KMS-11 (cell line): ENCODE results near the gene EZR.

Experiments
- H2AFZ ChIP-seq: fragments of 200-600 bp; sonication (generic); 2 replicates; pipeline ENCODE4 v1.6.1; 2016; ENCODE audit warnings: antibody characterized with exemption, mixed run types, low read depth
- H3K27ac ChIP-seq: fragments of 200-600 bp; sonication (generic); 2 replicates; pipeline ENCODE4 v1.6.1; 2016; ENCODE audit warnings: mild to moderate bottlenecking, mixed run types
- H3K27me3 ChIP-seq: fragments of 200-600 bp; sonication (generic); 2 replicates; pipeline ENCODE4 v1.6.1; 2017; ENCODE audit warnings: mild to moderate bottlenecking, low read depth, mixed run types, moderate library complexity; ENCODE audit not compliant: insufficient read depth
- H3K36me3 ChIP-seq: fragments of 200-600 bp; sonication (generic); 2 replicates; pipeline ENCODE4 v1.6.1; 2017; ENCODE audit warnings: mild to moderate bottlenecking, mixed run types; ENCODE audit not compliant: insufficient read depth
- H3K4me1 ChIP-seq: fragments of 200-600 bp; sonication (generic); 2 replicates; pipeline ENCODE4 v1.6.1; 2016; ENCODE audit warnings: mild to moderate bottlenecking, low read depth, mixed run types; ENCODE audit not compliant: poor library complexity, severe bottlenecking
- H3K4me2 ChIP-seq: fragments of 200-600 bp; sonication (generic); 2 replicates; pipeline ENCODE4 v1.7.0; 2016; ENCODE audit warnings: mild to moderate bottlenecking, mixed run types
- H3K4me3 ChIP-seq: fragments of 200-600 bp; sonication (generic); IDR thresholded peaks from 2 replicates; pipeline ENCODE4 v1.6.1; 2017; ENCODE audit warnings: low read depth, low read length, mixed read lengths; ENCODE audit not compliant: insufficient read depth
- H3K79me2 ChIP-seq: fragments of 200-600 bp; sonication (generic); 2 replicates; pipeline ENCODE4 v1.6.1; 2016; ENCODE audit warnings: low read depth, mixed run types; ENCODE audit not compliant: insufficient read depth
- H3K9ac ChIP-seq: fragments of 200-600 bp; sonication (generic); 2 replicates; pipeline ENCODE4 v1.6.1; 2016; ENCODE audit warnings: mild to moderate bottlenecking, mixed run types
- H4K20me1 ChIP-seq: fragments of 200-600 bp; sonication (generic); 2 replicates; pipeline ENCODE4 v1.6.1; 2016; ENCODE audit warnings: mild to moderate bottlenecking, mixed run types; ENCODE audit not compliant: insufficient read depth
- TF ChIP-seq, protein P1 (sequence below): fragments of 200-600 bp; sonication (generic); conservative IDR thresholded peaks from 2 replicates; pipeline ENCODE4 v1.6.1; 2017; ENCODE audit warnings: low read depth, mild to moderate bottlenecking, antibody characterized with exemption, low read length, moderate library complexity, mixed read lengths

The EZR gene

DNA sequence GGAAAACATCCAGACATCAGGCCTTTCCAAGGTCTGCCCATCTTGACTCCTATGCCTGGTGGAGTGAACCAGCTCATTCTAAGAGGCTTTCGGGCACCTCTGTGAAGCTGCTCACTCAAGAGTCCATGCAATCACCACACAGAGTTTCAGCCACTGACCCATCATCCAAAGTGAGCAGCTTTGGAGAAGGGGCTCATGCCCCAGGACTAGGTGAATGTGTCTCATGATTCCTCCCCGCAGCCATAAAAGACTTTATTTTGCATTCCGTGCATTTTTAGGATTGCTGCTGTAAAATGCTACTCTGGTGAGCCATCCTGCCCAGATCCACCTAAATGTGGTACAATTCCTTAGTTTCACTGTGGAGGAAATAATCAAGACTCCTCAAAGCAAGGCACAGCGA lies 44.5 kb upstream of the EZR start:
- no peak overlapping the region for H2AFZ ChIP-seq
- no peaks in the 10 kb centered on the region for H3K79me2 ChIP-seq
- no peak overlapping the region for H3K27ac ChIP-seq
- H3K9ac ChIP-seq, result no peak overlapping the region
- TF ChIP-seq, protein P1, sequence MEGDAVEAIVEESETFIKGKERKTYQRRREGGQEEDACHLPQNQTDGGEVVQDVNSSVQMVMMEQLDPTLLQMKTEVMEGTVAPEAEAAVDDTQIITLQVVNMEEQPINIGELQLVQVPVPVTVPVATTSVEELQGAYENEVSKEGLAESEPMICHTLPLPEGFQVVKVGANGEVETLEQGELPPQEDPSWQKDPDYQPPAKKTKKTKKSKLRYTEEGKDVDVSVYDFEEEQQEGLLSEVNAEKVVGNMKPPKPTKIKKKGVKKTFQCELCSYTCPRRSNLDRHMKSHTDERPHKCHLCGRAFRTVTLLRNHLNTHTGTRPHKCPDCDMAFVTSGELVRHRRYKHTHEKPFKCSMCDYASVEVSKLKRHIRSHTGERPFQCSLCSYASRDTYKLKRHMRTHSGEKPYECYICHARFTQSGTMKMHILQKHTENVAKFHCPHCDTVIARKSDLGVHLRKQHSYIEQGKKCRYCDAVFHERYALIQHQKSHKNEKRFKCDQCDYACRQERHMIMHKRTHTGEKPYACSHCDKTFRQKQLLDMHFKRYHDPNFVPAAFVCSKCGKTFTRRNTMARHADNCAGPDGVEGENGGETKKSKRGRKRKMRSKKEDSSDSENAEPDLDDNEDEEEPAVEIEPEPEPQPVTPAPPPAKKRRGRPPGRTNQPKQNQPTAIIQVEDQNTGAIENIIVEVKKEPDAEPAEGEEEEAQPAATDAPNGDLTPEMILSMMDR, result no peak
- H3K4me3 ChIP-seq, result no peak overlapping the region
- H3K36me3 ChIP-seq, result no peaks in the 10 kb centered on the region
- H3K27me3 ChIP-seq, result no peaks in the 10 kb centered on the region
- H3K4me2 ChIP-seq, result no peak overlapping the region
- no peaks in the 10 kb centered on the region for H4K20me1 ChIP-seq
- peaks cover 4% of the 10 kb centered on the region for H3K4me1 ChIP-seq

DNA sequence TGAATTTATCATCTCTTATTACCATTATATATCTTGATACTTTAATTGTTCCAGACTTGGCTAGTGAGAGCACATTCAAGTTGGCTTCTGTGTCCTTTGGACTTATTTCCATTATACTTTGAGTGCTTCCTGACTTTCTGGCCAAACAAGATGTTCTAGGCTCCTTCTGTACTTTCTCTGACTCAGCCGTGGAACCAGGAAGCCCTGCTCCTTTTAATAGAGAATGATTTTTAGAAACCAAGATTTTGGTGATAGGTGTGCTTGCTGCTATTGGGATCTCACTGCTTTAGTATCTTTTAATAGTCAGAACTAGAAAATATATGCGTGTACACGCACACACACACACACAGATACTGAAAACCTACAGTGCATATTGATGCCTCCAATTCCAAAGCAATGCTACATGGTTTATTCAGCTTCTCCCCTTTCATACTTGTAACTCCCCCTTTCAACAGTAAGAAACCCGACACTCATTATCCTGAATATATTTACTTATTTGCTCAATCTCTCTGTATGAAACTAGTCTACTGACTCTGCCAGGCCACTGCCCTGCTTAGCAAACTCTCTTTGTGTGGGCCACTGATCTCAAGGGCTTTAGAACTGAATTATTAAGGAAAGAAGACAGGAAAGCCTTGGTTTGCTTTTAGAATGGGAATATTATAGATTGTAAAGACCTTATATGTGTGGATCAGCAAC lies 42.7 kb upstream of the EZR start:
- H3K79me2 ChIP-seq, result no peaks in the 10 kb centered on the region
- no peaks in the 10 kb centered on the region for H3K4me1 ChIP-seq
- no peak overlapping the region for H3K4me2 ChIP-seq
- TF ChIP-seq, protein P1, result no peak
- H3K4me3 ChIP-seq, result no peak overlapping the region
- H3K27me3 ChIP-seq, result no peaks in the 10 kb centered on the region
- no peak overlapping the region for H3K27ac ChIP-seq
- H3K36me3 ChIP-seq, result no peaks in the 10 kb centered on the region
- no peak overlapping the region for H2AFZ ChIP-seq
- H3K9ac ChIP-seq, result no peak overlapping the region
- H4K20me1 ChIP-seq, result no peaks in the 10 kb centered on the region

DNA sequence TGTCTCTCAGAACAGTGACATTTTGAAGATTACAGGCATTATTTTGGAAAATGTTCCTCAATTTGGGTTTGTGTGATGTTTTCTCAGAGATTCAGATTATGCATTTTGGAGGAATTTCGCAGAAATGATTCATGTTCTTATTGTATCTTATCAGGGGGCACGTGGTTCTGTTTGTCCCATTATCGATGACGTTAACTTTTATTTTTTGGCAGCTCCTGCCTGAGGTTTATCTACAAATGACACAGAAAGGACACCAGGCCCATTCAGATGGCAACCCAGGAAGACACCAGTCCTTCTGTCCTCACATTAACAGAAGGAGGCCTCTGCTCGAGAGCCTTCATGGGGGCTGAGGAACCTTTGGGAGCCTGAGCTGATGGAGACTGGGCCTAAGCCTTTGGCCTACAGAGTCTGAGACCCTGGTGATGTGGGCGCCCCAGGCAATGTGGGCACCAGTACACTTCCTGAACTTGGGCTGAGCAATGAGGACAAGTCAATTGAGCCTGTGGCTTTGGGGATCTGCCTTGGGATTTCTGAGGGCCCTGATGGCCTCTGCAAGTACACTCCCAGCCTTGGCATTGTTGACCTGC lies 41.2 kb upstream of the EZR start:
- Histone ChIP-seq H2AFZ (no peak overlapping the region), H3K27me3 (no peaks in the 10 kb centered on the region), H3K27ac (no peak overlapping the region), H3K4me1 (no peaks in the 10 kb centered on the region), H3K36me3 (no peaks in the 10 kb centered on the region), H3K79me2 (no peaks in the 10 kb centered on the region), H3K4me3 (no peak overlapping the region), H4K20me1 (no peaks in the 10 kb centered on the region), H3K4me2 (no peak overlapping the region), H3K9ac (no peak overlapping the region)
- TF ChIP-seq, protein P1, result no peak

DNA sequence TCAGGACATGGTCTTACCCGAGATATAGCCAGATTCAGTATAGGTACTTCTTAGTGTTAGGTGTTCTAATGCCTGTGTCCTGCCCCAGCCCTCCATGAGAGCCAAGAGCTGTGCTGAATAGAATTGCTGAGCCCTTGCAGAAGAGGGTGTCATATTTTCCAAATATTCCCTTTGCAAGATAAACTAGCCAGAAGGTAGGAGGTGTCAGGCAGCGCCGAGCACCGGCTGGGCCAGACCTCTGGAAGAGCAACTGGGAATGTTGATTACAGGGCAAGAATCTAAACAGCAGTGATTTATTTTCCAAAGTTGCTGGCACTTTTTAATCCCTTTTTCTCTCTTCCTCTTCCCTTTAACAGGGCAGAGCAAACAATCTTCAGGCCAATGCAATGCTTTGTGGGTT lies 37.1 kb upstream of the EZR start:
- Histone ChIP-seq H3K9ac (no peak overlapping the region), H3K4me2 (no peak overlapping the region), H3K27ac (no peak overlapping the region), H4K20me1 (no peaks in the 10 kb centered on the region), H3K79me2 (no peaks in the 10 kb centered on the region), H3K4me1 (peaks cover 21% of the 10 kb centered on the region), H3K36me3 (no peaks in the 10 kb centered on the region), H2AFZ (no peak overlapping the region), H3K27me3 (no peaks in the 10 kb centered on the region), H3K4me3 (no peak overlapping the region)
- TF ChIP-seq, protein P1, result no peak
